GM12878 (cell line): ENCODE results near the gene NOL4L.

Experiments used
- BCLAF1 ChIP-seq: fragments of 450-650 bp; IDR thresholded peaks from 2 replicates; pipeline ENCODE4 v1.6.1; 2017; ENCODE audit warnings: antibody characterized with exemption, mild to moderate bottlenecking, moderate library complexity
- EZH2 ChIP-seq: IDR thresholded peaks from 2 replicates; pipeline ENCODE4 v1.6.1; 2012; ENCODE audit warnings: low read depth, mild to moderate bottlenecking, control low read depth, inconsistent platforms, low read length, borderline replicate concordance; ENCODE audit not compliant: control insufficient read depth
- JUND ChIP-seq: IDR thresholded peaks from 2 replicates; pipeline ENCODE4 v1.6.1; 2012; ENCODE audit warnings: low read depth, mild to moderate bottlenecking, low read length, improper control_type of control experiment, moderate library complexity
- SMC3 ChIP-seq: IDR thresholded peaks from 2 replicates; pipeline ENCODE4 v1.6.1; 2011; ENCODE audit warnings: low read length, improper control_type of control experiment, borderline replicate concordance
- SRF ChIP-seq, 2 experiments: IDR thresholded peaks; 2 replicates each; pipeline ENCODE4 v1.6.1; 2011; ENCODE audit warnings: low read depth in 2 of 2, low read length in 2 of 2, mild to moderate bottlenecking in 1 of 2, moderate library complexity in 1 of 2
- YY1 ChIP-seq: IDR thresholded peaks from 2 replicates; pipeline ENCODE4 v1.6.1; 2011; ENCODE audit warnings: low read depth, mild to moderate bottlenecking, low read length
- ZBTB33 ChIP-seq: fragments of 450-650 bp; IDR thresholded peaks from 2 replicates; pipeline ENCODE4 v1.6.1; 2017; ENCODE audit warnings: mild to moderate bottlenecking
- TF ChIP-seq, protein P1 (sequence below): IDR thresholded peaks from 2 replicates; pipeline ENCODE4 v1.6.1; 2011; ENCODE audit warnings: low read depth, mild to moderate bottlenecking, low read length, moderate library complexity, borderline replicate concordance; ENCODE audit errors: extremely low read depth

DNA sequence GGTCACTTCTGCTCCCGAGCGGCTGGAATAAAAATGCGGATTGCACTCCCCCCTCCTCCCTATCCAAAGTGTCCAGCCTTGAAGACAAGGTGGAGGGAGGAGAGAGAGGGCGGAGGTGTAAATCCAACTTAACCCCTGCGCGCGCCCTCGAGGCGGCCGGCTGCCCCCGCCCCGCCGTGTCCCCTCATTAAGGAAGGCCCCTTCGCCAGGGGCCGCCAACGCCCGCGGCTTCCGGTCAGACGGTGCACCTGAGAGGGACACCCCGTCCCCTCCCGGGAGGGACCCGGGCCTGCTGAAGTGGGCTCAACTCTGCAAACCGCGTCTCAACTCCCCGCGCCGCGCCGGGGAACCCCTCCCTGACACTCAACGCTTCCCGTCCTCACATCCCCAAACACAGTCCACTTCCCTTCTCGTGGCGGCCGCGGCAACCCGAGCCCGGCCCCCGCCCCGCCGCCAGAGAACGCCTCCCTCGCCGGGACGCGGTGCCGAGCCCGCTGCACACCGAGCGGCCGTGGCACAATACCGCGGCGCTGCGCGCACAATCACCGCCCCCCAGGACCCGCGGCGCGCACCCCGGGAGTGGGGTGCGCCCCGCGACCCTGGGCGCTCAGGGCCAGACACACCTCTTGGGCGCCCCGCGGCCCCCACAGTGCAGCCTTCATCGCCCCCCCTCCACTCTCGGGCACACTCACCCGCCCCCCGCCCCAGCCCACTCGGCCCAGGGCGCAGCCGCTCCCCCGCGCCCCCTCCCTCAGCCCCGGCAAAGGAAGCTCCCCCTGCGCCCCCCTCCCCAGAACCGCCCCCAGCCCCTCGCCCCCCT is 102.5 kb downstream of the NOL4L start:
- TF ChIP-seq ZBTB33 (no peak), BCLAF1 (no peak), YY1 (no peak), SRF (IDR thresholded peaks at IDR 0.05; ENCODE audit: low read depth in 2 of 2, low read length in 2 of 2) (no peak), EZH2 (no peak), SMC3 (no peak), JUND (no peak)
- TF ChIP-seq, protein P1, sequence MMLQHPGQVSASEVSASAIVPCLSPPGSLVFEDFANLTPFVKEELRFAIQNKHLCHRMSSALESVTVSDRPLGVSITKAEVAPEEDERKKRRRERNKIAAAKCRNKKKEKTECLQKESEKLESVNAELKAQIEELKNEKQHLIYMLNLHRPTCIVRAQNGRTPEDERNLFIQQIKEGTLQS = no peak
